ENCODE data around the gene CACNA1C.

DNA sequence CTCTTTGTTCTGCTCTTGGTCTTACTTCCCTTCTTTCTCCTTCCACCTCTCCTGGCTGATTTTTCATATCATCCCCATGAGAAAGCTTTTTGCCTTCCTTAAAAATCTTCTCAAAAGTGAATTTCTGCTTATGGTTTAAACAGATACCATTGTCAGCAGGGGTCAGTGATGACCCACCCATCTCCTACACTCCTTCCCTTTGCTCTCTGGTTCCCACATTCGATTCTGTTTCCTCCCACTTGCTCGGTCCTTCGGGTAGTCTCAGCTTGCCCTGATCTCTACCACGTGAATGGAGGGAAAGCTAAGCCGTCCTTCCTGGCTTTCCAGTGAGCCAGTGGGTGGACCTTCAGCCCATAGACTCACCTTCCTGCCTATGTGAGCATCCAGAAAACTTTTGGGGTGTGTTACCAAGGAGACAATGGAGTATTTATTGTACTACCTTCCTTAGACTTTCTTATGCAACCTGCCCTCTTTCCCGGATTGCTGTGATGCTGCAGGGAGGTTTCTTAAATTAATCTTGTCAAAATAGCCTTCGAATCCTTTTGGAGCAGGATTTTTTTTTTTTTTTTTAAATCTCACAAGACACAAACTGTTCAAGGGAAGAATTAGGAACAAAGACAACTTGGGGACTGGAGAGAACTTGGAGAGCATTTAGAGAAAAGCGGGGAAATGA is 306.3 kb downstream of the CACNA1C start:
- TF ChIP-seq, protein P1, sequence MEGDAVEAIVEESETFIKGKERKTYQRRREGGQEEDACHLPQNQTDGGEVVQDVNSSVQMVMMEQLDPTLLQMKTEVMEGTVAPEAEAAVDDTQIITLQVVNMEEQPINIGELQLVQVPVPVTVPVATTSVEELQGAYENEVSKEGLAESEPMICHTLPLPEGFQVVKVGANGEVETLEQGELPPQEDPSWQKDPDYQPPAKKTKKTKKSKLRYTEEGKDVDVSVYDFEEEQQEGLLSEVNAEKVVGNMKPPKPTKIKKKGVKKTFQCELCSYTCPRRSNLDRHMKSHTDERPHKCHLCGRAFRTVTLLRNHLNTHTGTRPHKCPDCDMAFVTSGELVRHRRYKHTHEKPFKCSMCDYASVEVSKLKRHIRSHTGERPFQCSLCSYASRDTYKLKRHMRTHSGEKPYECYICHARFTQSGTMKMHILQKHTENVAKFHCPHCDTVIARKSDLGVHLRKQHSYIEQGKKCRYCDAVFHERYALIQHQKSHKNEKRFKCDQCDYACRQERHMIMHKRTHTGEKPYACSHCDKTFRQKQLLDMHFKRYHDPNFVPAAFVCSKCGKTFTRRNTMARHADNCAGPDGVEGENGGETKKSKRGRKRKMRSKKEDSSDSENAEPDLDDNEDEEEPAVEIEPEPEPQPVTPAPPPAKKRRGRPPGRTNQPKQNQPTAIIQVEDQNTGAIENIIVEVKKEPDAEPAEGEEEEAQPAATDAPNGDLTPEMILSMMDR (conservative IDR thresholded peaks at IDR 0.05; ENCODE audit: low read depth, low read length), result no peak
- TF ChIP-seq EZH2 (IDR thresholded peaks at IDR 0.05; ENCODE audit: borderline replicate concordance, low read depth, low read length, poor library complexity, severe bottlenecking), result no peak

All from A673 (cell line).